Smooth muscle cell of the brain vasculature (primary cell): Measurements from ENCODE around the gene GCC1.

Experiments
- DNase-seq: peaks from one replicate; pipeline ENCODE4 v3.0.0-alpha.2; 2012; ENCODE audit warnings: low read depth, low spot score

GCC1 gene

GRCh38 chr7:127585044-127585953 is at the start of gene GCC1:
Gene GCC1 (minus strand): TSS chr7:127585596. CDS start chr7:127585182, 414 bp downstream.
- DNase-seq: peak; percentile 57

GRCh38 chr7:127632276-127632910 is 47.0 kb upstream of the GCC1 start:
- DNase-seq: no peak

GRCh38 chr7:127629268-127629854 is 44.0 kb upstream of the GCC1 start:
- no peak for DNase-seq

GRCh38 chr7:127628445-127628844 is 43.0 kb upstream of the GCC1 start:
- no peak for DNase-seq

- no peak for DNase-seq
Observed at GRCh38 chr7:127625331-127625730, 39.9 kb upstream of the GCC1 start.

GRCh38 chr7:127620406-127621233 is 35.2 kb upstream of the GCC1 start:
- no peak for DNase-seq

GRCh38 chr7:127619681-127620405 is 34.4 kb upstream of the GCC1 start:
- DNase-seq: no peak

GRCh38 chr7:127618775-127619174 is 33.4 kb upstream of the GCC1 start:
- no peak for DNase-seq

- DNase-seq: no peak
Observed at GRCh38 chr7:127618042-127618441, 32.6 kb upstream of the GCC1 start, which contains the start of gene PAX4. Gene PAX4 (minus strand): TSS chr7:127618142. CDS start chr7:127615928, 2,214 bp downstream.

- no peak for DNase-seq
Observed at GRCh38 chr7:127616724-127617123, 31.3 kb upstream of the GCC1 start.

- DNase-seq: no peak
Observed at GRCh38 chr7:127612263-127612662, 26.9 kb upstream of the GCC1 start.

GRCh38 chr7:127609297-127609696 is 23.9 kb upstream of the GCC1 start:
- DNase-seq: no peak

GRCh38 chr7:127608446-127608845 is 23.1 kb upstream of the GCC1 start:
- no peak for DNase-seq

- no peak for DNase-seq
Observed at GRCh38 chr7:127600885-127601284, 15.5 kb upstream of the GCC1 start.

- DNase-seq: no peak
Observed at GRCh38 chr7:127598318-127598717, 12.9 kb upstream of the GCC1 start.

- DNase-seq: no peak
Observed at GRCh38 chr7:127595737-127596136, 10.3 kb upstream of the GCC1 start.

GRCh38 chr7:127594490-127594889 is 9.1 kb upstream of the GCC1 start:
- DNase-seq: no peak

- no peak for DNase-seq
Observed at GRCh38 chr7:127592550-127592949, 7.2 kb upstream of the GCC1 start.

GRCh38 chr7:127591591-127591990 is 6.2 kb upstream of the GCC1 start:
- no peak for DNase-seq

- DNase-seq: no peak
Observed at GRCh38 chr7:127591189-127591588, 5.8 kb upstream of the GCC1 start.

GRCh38 chr7:127589896-127590295 is 4.5 kb upstream of the GCC1 start:
- no peak for DNase-seq
